Mucosa of rectum (tissue), 2 donors: ENCODE results near the gene MT1E.

ENCODE experiments used
- H3K27ac ChIP-seq, 2 donors: one replicate each; pipeline ENCODE4 v1.7.0; 2013; ENCODE audit warnings: inconsistent platforms in 2 of 2, low read depth in 2 of 2, low read length in 2 of 2
- H3K27me3 ChIP-seq, 2 donors: one replicate each; pipeline ENCODE4 v1.7.0; 2013; ENCODE audit warnings: low read length in 2 of 2; ENCODE audit not compliant: control insufficient read depth in 2 of 2, insufficient read depth in 2 of 2
- H3K36me3 ChIP-seq, 2 donors: one replicate each; pipeline ENCODE4 v1.7.0; 2013; ENCODE audit warnings: low read length in 2 of 2; ENCODE audit not compliant: control insufficient read depth in 2 of 2, insufficient read depth in 2 of 2
- H3K4me1 ChIP-seq, 2 donors: one replicate each; pipeline ENCODE4 v1.7.0; 2013; ENCODE audit warnings: low read length in 2 of 2, mild to moderate bottlenecking in 1 of 2; ENCODE audit not compliant: control insufficient read depth in 2 of 2, insufficient read depth in 2 of 2
- H3K4me3 ChIP-seq, 2 donors: one replicate each; pipeline ENCODE4 v1.7.0; 2013; ENCODE audit warnings: low read length in 2 of 2
- H3K9ac ChIP-seq, 2 donors: one replicate each; pipeline ENCODE4 v1.7.0; 2013; ENCODE audit warnings: low read length in 2 of 2, low read depth in 1 of 2, mild to moderate bottlenecking in 1 of 2
- H3K9me3 ChIP-seq, 2 donors: one replicate each; pipeline ENCODE4 v1.7.0; 2013; ENCODE audit warnings: low read length in 2 of 2; ENCODE audit not compliant: control insufficient read depth in 2 of 2
- donor health status: healthy.
- donor health status: Normal muscosa, but diverticular disease.

Gene MT1E

GRCh38 chr16:56625943-56626654 is 518 bp downstream of the MT1E start:
- no peaks in the 10 kb centered on the region for H3K27me3 ChIP-seq
- H3K27ac ChIP-seq = peak overlapping the region; percentile 93 to 97
- peak overlapping the region; percentile 92 to 97 for H3K9ac ChIP-seq
- no peaks in the 10 kb centered on the region for H3K9me3 ChIP-seq
- H3K36me3 ChIP-seq = no peaks in the 10 kb centered on the region
- H3K4me1 ChIP-seq = peaks cover 2 to 21% of the 10 kb centered on the region in 2 donors
- H3K4me3 ChIP-seq = peak overlapping the region; percentile 81 to 95

DNA sequence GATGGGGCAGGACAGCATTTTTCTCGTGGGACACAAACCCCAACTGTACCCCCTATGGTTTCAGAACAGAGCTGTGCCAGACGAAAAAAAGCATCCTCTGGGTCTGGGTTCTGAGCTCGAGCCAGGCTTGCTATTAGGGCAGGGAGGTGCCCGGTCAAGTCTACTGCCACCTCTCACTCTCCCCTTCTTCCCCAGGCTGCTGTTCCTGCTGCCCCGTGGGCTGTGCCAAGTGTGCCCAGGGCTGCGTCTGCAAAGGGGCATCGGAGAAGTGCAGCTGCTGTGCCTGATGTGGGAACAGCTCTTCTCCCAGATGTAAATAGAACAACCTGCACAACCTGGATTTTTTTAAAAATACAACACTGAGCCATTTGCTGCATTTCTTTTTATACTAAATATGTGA is 1.1 kb downstream of the MT1E start:
- no peaks in the 10 kb centered on the region for H3K27me3 ChIP-seq
- H3K4me3 ChIP-seq = peak overlapping the region; percentile 81 to 95
- H3K36me3 ChIP-seq = no peaks in the 10 kb centered on the region
- peak overlapping the region; percentile 93 to 97 for H3K27ac ChIP-seq
- no peaks in the 10 kb centered on the region for H3K9me3 ChIP-seq
- peaks cover 2 to 21% of the 10 kb centered on the region in 2 donors for H3K4me1 ChIP-seq
- peak overlapping the region; percentile 92 to 97 for H3K9ac ChIP-seq

GRCh38 chr16:56628486-56629350 is 3.1 kb downstream of the MT1E start:
- H3K9ac ChIP-seq = no peak overlapping the region
- peaks cover 7% of the 10 kb centered on the region in 2 donors for H3K27me3 ChIP-seq
- H3K36me3 ChIP-seq = no peaks in the 10 kb centered on the region
- H3K4me1 ChIP-seq = peaks cover 5 to 28% of the 10 kb centered on the region in 2 donors
- no peak overlapping the region for H3K27ac ChIP-seq
- no peak overlapping the region for H3K4me3 ChIP-seq
- no peaks in the 10 kb centered on the region for H3K9me3 ChIP-seq

DNA sequence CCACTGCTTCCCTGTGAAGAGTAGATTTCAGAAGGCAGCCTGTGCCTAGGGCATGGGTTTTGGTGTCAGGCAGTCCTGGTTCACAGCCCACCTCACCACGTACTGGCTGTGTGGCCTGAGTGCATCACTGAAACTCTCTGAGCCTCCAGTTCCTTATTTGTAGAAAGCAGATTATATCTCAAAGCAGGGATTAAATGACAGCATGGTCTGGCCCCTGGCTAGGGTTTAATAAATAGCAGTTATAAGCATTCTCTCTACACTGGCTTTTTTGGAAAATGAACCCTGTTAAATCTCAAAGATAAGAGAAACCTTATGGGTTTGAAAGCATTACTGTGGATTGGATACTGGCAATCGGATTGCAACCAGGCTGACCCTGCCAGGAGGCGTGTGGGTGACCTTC is 4.0 kb downstream of the MT1E start:
- Histone ChIP-seq H3K4me3 (no peak overlapping the region), H3K4me1 (peaks cover 5 to 28% of the 10 kb centered on the region in 2 donors), H3K27me3 (peaks cover 7 to 9% of the 10 kb centered on the region in 2 donors), H3K9ac (no peak overlapping the region), H3K27ac (no peak overlapping the region), H3K9me3 (no peaks in the 10 kb centered on the region), H3K36me3 (no peaks in the 10 kb centered on the region)

GRCh38 chr16:56630134-56630533 is 4.6 kb downstream of the MT1E start:
- peaks cover 5 to 24% of the 10 kb centered on the region in 2 donors for H3K4me1 ChIP-seq
- H3K4me3 ChIP-seq = no peak overlapping the region
- H3K36me3 ChIP-seq = no peaks in the 10 kb centered on the region
- H3K27me3 ChIP-seq = peaks cover 11 to 15% of the 10 kb centered on the region in 2 donors
- no peak overlapping the region for H3K27ac ChIP-seq
- H3K9me3 ChIP-seq = no peaks in the 10 kb centered on the region
- H3K9ac ChIP-seq = no peak overlapping the region

GRCh38 chr16:56631197-56631596 is 5.6 kb downstream of the MT1E start:
- no peak overlapping the region for H3K27ac ChIP-seq

GRCh38 chr16:56631832-56632155 is 6.2 kb downstream of the MT1E start:
- no peaks in the 10 kb centered on the region for H3K36me3 ChIP-seq
- H3K9me3 ChIP-seq = no peaks in the 10 kb centered on the region
- peak overlapping the region; percentile 75 to 79 for H3K4me3 ChIP-seq
- H3K9ac ChIP-seq = peak overlapping the region; percentile 83 to 86
- H3K27me3 ChIP-seq = peaks cover 14 to 26% of the 10 kb centered on the region in 2 donors
- H3K4me1 ChIP-seq = peaks cover 3 to 11% of the 10 kb centered on the region in 2 donors
- H3K27ac ChIP-seq = peak overlapping the region; percentile 74 to 80

More at GRCh38 chr16:56631197-56631596, 5.6 kb downstream of the MT1E start:
- Histone ChIP-seq H3K9me3 (no peaks in the 10 kb centered on the region), H3K36me3 (no peaks in the 10 kb centered on the region), H3K9ac (no peak overlapping the region), H3K27me3 (peaks cover 14 to 25% of the 10 kb centered on the region in 2 donors), H3K4me1 (peaks cover 5 to 16% of the 10 kb centered on the region in 2 donors), H3K4me3 (no peak overlapping the region)

DNA sequence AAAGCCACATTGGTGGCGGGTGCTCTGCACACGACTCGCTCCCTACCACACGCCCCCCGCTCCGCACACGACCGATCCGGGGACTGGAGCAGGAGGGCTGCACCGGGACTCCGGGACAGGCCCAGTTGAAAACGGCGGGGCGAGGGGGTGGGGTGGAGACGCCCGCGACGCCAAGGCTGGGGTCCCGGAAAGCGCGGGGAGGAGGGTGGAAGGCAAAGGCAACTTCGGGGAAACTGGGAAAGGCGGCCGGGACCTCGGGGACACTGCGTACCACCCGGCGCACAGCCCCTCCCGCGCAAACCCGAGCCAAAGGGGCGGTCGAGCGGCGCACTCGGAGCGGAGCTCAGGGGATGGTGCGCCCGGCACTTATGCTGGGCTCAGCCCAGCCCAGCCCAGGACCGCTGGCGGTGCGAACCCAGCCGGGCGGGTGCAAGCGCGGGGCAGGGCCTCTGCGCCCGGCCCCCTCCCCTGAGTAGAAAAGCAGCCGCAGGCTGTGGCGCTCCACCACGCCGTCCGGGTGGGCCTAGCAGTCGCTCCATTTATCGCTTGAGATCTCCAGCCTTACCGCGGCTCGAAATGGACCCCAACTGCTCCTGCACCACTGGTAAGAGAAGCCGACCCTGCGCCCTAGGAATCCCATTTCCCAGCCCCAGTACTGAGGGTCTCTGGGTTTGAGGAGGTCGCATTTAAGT is 6.7 kb downstream of the MT1E start, which contains the start of gene MT1M:
MT1M (plus strand) TSS at position 504 of the 692 bp plus-strand sequence; CDS start at position 577, 73 bp downstream.
- H3K27me3 ChIP-seq = peaks cover 18 to 28% of the 10 kb centered on the region in 2 donors
- H3K9me3 ChIP-seq = no peaks in the 10 kb centered on the region
- H3K9ac ChIP-seq = peak within 1 kb of the TSS; percentile 83 to 86
- peaks cover 3 to 7% of the 10 kb centered on the region in 2 donors for H3K4me1 ChIP-seq
- peak within 1 kb of the TSS; percentile 75 to 79 for H3K4me3 ChIP-seq
- no peaks in the 10 kb centered on the region for H3K36me3 ChIP-seq
- peak within 1 kb of the TSS; percentile 74 to 80 for H3K27ac ChIP-seq

DNA sequence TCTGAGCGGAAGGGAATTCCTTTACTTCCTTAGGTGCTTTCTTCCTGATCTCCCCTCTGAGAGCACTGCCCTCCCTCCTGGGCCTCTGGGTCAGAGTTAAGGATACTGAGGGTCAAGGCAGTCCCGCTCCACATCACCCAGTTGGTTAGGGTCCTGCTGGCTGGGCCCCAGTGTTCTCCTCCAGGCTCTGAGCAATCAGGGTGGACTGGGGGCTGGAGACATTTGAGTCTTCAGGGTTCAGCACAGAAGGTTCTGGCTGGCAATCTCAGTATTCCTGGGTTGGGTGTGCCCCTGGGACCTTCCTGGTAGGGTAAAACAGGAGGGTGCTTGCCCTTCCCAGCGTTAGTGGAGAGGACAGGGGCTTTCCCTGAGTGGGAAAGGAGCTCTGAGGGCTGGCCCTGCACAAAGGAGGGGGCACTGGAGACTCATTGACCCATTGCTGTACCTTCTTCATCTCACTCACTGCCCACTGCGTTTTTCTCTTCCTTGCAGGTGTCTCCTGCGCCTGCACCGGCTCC is 7.3 kb downstream of the MT1E start:
- Histone ChIP-seq H3K4me1 (peaks cover 5 to 9% of the 10 kb centered on the region in 2 donors), H3K27me3 (peaks cover 24 to 33% of the 10 kb centered on the region in 2 donors), H3K27ac (peak overlapping the region; percentile 74 to 80), H3K9ac (peak overlapping the region; percentile 83 to 86), H3K4me3 (peak overlapping the region; percentile 75 to 79), H3K9me3 (no peaks in the 10 kb centered on the region), H3K36me3 (no peaks in the 10 kb centered on the region)
